Upper lobe of left lung (tissue), 6 donors: ENCODE data around the gene MYO9B. TPM values are rescaled to one million over a fixed set of nuclear protein-coding genes. Genes with fewer than 3 reads are reported as not detected.

Experiments
- ATAC-seq, 2 donors: fragments of 200-7000 bp; cut with Tn5 transposase; one replicate each; pipeline ENCODE4 v1.9.1; 2022; ENCODE audit warnings: mild to moderate bottlenecking in 2 of 2, moderate library complexity in 2 of 2; ENCODE audit not compliant: low FRiP score in 2 of 2
- DNase-seq, 2 donors: peaks; one replicate each; pipeline ENCODE4 v3.0.0-alpha.2; 2019 to 2020
- H3K27ac ChIP-seq, 4 donors: fragments of 200-600 bp; sonication (generic); one replicate each; pipeline ENCODE4 v1.5.1; 2016 to 2019
- H3K27me3 ChIP-seq, 4 donors: fragments of 200-600 bp; sonication (generic); one replicate each; pipeline ENCODE4 v1.5.1; 2017 to 2019
- H3K36me3 ChIP-seq, 4 donors: fragments of 200-600 bp; sonication (generic); one replicate each; pipeline ENCODE4 v1.5.1; 2016 to 2019
- H3K4me1 ChIP-seq, 4 donors: fragments of 200-600 bp; sonication (generic); one replicate each; pipeline ENCODE4 v1.5.1; 2018 to 2019
- H3K4me3 ChIP-seq, 4 donors: fragments of 200-600 bp; sonication (generic); one replicate each; pipeline ENCODE4 v1.5.1; 2017 to 2019; ENCODE audit warnings: mild to moderate bottlenecking in 2 of 4, moderate library complexity in 1 of 4
- H3K9me3 ChIP-seq, 4 donors: fragments of 200-600 bp; sonication (generic); one replicate each; pipeline ENCODE4 v1.5.1; 2018 to 2019
- EP300 ChIP-seq, 4 donors: sonication (generic); formaldehyde crosslinking; IDR thresholded peaks; one replicate each; pipeline ENCODE4 v1.5.1; 2017; ENCODE audit warnings: antibody characterized with exemption in 4 of 4, control low read depth in 2 of 4
- POLR2A ChIP-seq, 4 donors: fragments of 450-650 bp; IDR thresholded peaks; one replicate each; pipeline ENCODE4 v1.5.1; 2016 to 2017; ENCODE audit warnings: antibody characterized with exemption in 4 of 4, mild to moderate bottlenecking in 2 of 4
- POLR2AphosphoS5 ChIP-seq, 2 donors: sonication (generic); formaldehyde crosslinking; IDR thresholded peaks; one replicate each; pipeline ENCODE4 v1.5.1; 2017; ENCODE audit warnings: antibody characterized with exemption in 2 of 2
- WGBS, 2 donors: methylation state at CpG; one replicate each; pipeline ENCODE4 v1.1.5; 2017 to 2018; 5-methylcytosine and 5-hydroxymethylcytosine counted together
- total RNA-seq, 6 donors: library from RNA; depleted of rRNA in 4 of 6; stranded (reverse); fragments of >200 nt in 4 of 6; gene quantifications; one replicate each; pipeline versions ENCODE4 v1.1.0 to v1.2.1, GENCODE V29; 2016 to 2021
- TF ChIP-seq, protein P1 (sequence below), 6 experiments: fragments of 450-650 bp in 4 of 6; fragments of 200-600 bp in 2 of 6; sonication (generic) in 2 of 6; IDR thresholded peaks; one replicate each; pipeline ENCODE4 v1.5.1; 2016 to 2019; ENCODE audit warnings: antibody characterized with exemption in 6 of 6
- donor health status: DM: no; HTN: no; CAD: no; lungs with moderate emphysema.
- donor health status: DM: no; HTN: yes; CAD: no; lungs with severe emphysema.

The MYO9B gene
- total RNA-seq, 6 donors from 2014 or later = 72.3 to 408 (median 146) TPM

DNA sequence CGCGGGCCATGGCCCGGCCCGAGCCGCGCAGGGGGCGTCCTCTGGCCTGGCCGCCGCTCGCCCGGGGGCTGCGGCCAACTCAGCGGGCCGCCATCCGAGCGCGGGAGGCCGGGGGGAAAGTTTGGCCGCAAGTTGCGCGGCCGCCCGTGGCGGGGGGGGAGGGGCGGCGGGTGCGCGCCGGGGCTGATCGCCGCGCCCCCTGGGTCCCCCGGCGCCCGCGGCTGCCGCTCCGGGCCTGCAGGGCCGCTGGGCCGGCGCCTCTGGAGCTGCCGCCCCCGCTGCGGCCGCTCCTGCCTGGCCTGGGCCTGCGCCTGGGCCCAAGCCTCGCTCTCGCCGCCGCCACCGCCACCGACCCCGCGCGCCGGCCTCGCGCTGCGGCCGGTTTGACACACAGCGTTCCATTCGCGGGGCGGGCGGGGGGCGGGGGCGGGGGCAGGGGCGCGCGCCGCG lies 170.0 kb downstream of the MYO9B start, which contains the start of gene NR2F6:
Gene NR2F6, minus strand, starts transcription at position 385 of the 450 bp plus-strand sequence. CDS start 699 bp downstream, outside the sequence.
- Histone ChIP-seq H3K4me1 (peaks cover 28 to 56% (median 45%) of the 10 kb centered on the region in 4 donors), H3K4me3 (peak within 1 kb of the TSS; percentile 92 to 97 (median 96)), H3K27me3 (no peaks in the 10 kb centered on the region), H3K36me3 (peaks cover 0 to 5% (median under 1%) of the 10 kb centered on the region in 4 donors), H3K9me3 (no peaks in the 10 kb centered on the region), H3K27ac (peak within 1 kb of the TSS; percentile 81 to 92 (median 90))
- no peak for ATAC-seq
- no CpG with 5 or more reads among the region's 72 CpGs for WGBS, 2 donors
- TF ChIP-seq POLR2AphosphoS5 (IDR thresholded peaks at IDR 0.05) (peak; percentile 39 to 64), POLR2A (IDR thresholded peaks at IDR 0.05) (peak in 1 of 4 donors; percentile 24), EP300 (IDR thresholded peaks at IDR 0.05) (no peak)
- TF ChIP-seq, protein P1, sequence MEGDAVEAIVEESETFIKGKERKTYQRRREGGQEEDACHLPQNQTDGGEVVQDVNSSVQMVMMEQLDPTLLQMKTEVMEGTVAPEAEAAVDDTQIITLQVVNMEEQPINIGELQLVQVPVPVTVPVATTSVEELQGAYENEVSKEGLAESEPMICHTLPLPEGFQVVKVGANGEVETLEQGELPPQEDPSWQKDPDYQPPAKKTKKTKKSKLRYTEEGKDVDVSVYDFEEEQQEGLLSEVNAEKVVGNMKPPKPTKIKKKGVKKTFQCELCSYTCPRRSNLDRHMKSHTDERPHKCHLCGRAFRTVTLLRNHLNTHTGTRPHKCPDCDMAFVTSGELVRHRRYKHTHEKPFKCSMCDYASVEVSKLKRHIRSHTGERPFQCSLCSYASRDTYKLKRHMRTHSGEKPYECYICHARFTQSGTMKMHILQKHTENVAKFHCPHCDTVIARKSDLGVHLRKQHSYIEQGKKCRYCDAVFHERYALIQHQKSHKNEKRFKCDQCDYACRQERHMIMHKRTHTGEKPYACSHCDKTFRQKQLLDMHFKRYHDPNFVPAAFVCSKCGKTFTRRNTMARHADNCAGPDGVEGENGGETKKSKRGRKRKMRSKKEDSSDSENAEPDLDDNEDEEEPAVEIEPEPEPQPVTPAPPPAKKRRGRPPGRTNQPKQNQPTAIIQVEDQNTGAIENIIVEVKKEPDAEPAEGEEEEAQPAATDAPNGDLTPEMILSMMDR (IDR thresholded peaks at IDR 0.05) = no peak
- no peak for DNase-seq

DNA sequence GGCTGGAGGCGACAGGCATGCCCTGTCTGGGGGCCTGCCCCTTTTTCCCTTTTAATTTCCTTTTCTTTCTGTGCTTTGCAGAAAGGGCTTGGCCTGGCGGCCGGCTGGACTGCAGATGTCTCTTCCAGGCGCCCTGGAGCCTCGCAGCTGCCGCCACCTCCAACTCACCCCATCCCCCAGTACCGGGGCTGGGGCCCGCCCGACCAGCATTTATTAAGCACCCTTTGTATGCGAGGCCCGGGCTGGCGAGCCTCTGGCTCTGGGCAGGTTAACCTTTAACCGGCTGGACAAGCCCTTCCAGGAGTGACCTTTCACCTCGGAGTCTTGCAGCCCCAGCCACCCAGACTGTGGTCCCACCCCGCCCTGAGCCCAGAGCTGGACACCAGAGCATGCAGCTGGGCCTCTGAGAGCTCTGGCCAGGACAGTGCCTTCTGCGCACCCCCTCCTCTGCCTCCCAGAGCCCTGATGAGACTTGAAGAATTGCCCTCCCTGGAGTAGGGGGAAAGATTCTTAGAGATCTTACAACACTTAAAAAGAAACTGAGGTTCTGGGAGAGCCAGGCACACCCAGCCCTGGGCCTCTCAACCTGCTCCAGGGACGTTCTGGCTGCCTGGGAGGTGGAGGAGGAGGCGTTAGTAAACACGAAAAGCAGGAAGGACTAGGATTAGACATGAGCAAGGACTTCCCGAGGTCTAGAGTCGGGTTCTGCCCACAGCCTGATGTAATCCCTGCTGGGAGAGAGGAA lies 171.3 kb downstream of the MYO9B start:
- H3K27ac ChIP-seq = peak overlapping the region; percentile 80 to 92 (median 89)
- H3K27me3 ChIP-seq = no peaks in the 10 kb centered on the region
- TF ChIP-seq, protein P1 (IDR thresholded peaks at IDR 0.05) = no peak
- TF ChIP-seq POLR2A (IDR thresholded peaks at IDR 0.05) (peak in 1 of 4 donors; percentile 8), POLR2AphosphoS5 (IDR thresholded peaks at IDR 0.05) (peak in 1 of 2 donors; percentile 2), EP300 (IDR thresholded peaks at IDR 0.05) (no peak)
- peaks cover 28 to 46% (median 38%) of the 10 kb centered on the region in 4 donors for H3K4me1 ChIP-seq
- ATAC-seq (peak; percentile 12 to 42), DNase-seq (peak in 1 of 2 donors; percentile 88)
- WGBS, 2 donors = 9 to 14% methylated on average over 16 to 20 of the region's 21 CpGs
- H3K4me3 ChIP-seq = peak overlapping the region in 3 of 4 donors; percentile 92 to 96 (median 95)
- peaks cover 0 to 10% (median 3%) of the 10 kb centered on the region in 4 donors for H3K36me3 ChIP-seq
- no peaks in the 10 kb centered on the region for H3K9me3 ChIP-seq

DNA sequence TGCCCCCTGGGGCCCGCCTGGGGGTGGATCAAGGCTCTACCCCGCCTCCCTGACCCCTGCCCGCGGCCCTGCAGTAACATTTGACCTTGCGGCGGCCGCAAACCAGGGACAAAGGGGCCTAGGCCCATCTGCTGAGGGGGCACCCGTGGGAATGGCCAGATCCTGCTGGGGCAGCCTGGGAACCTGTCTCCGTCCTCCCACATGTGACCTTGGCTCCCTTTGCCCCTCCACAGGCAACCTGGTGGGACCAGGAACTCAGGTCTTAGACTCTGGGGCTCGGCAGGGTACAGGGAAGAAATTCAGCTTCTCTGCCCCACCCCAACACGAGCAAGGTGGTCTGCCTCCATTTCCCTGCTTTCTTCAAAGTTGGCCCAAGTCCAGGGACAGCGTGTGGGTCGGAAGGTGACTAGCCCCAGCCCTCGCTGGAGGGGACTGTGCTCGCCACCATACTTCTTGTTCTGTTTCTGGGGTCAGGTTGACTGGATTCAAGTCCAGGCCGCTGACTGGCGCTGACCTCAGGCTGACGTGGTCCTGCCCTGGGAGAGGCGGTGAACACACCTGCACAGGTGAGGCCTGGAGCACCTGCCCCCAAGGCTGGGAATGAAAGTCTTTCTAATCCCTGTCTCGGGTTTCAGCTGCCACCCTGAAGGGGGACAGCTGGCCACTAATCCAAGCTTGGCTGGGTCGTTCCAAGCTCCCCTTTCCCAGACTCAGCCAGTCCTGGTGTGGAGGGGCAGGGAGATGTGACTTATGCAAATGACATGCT lies 172.6 kb downstream of the MYO9B start:
- Histone ChIP-seq H3K4me1 (peaks cover 16 to 32% (median 26%) of the 10 kb centered on the region in 4 donors), H3K36me3 (peaks cover 0 to 19% (median 4%) of the 10 kb centered on the region in 4 donors), H3K27ac (peak overlapping the region in 3 of 4 donors; percentile 23 to 90 (median 55)), H3K27me3 (no peaks in the 10 kb centered on the region), H3K4me3 (no peak overlapping the region), H3K9me3 (no peaks in the 10 kb centered on the region)
- no peak for ATAC-seq
- 73 to 76% methylated on average over 6 to 17 of the region's 21 CpGs for WGBS, 2 donors
- TF ChIP-seq POLR2AphosphoS5 (IDR thresholded peaks at IDR 0.05) (no peak), POLR2A (IDR thresholded peaks at IDR 0.05) (no peak), EP300 (IDR thresholded peaks at IDR 0.05) (no peak)
- TF ChIP-seq, protein P1 (IDR thresholded peaks at IDR 0.05) = no peak
- DNase-seq = peak in 1 of 2 donors; percentile 75

DNA sequence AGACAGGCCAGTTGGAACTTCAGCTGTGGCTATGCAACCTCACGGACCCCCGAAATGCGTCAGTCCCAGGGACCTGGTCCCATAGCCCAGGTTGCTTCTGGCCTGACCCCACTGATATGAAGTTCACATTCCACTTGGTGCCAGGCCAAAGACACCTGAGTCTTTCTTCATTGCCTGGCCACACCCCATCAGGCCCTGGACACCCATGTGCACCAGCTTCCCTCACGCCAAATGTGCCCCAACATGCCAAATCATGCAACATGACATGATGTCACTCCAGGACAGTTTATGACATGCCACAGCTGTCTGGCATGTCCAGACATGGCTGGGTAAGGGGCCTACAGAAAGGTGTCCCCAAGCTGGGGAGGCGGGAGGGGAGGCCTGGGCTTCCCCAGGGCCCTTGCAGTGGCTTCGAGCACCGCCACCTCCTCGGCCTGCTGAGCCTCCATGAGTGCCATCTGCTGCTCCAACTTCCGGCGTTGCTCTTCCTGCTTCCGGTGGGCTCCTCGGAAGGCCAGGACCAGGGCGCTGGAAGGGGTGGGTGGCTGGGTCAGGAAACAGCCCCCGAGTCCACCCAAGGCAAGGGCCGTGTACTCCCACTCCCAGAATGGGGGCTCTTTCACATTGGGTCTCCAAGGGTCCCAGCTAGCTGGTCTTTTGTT lies 174.4 kb downstream of the MYO9B start:
- Histone ChIP-seq H3K9me3 (no peaks in the 10 kb centered on the region), H3K4me3 (no peak overlapping the region), H3K36me3 (peaks cover 0 to 28% (median 6%) of the 10 kb centered on the region in 4 donors), H3K27me3 (no peaks in the 10 kb centered on the region), H3K27ac (peak overlapping the region in 1 of 4 donors; percentile 15), H3K4me1 (peaks cover 11 to 24% (median 15%) of the 10 kb centered on the region in 4 donors)
- TF ChIP-seq POLR2A (IDR thresholded peaks at IDR 0.05) = no peak
- DNase-seq = no peak
- no peak for ATAC-seq
- WGBS, 2 donors = 75 to 78% methylated on average over 4 to 15 of the region's 15 CpGs
